Sigmoid colon (tissue), 3 donors: ENCODE data around the gene MRPS18B.
"Not testable (repeated sequence)": the region's sequence is repeated elsewhere in the genome, so short reads cannot be mapped to it uniquely, and the experiment has no call there.

Experiments used
- POLR2A ChIP-seq, 2 donors: fragments of 450-650 bp; IDR thresholded peaks; one replicate each; pipeline ENCODE4 v1.6.1; 2016; ENCODE audit warnings: antibody characterized with exemption in 2 of 2, mild to moderate bottlenecking in 2 of 2, moderate library complexity in 2 of 2
- TF ChIP-seq, protein P1 (sequence below), 4 experiments: fragments of 450-650 bp in 3 of 4; fragments of 200-600 bp in 1 of 4; IDR thresholded peaks; one replicate each; pipeline ENCODE4 v1.5.1; 2016 to 2019; ENCODE audit warnings: antibody characterized with exemption in 4 of 4, mild to moderate bottlenecking in 3 of 4, moderate library complexity in 2 of 4

DNA sequence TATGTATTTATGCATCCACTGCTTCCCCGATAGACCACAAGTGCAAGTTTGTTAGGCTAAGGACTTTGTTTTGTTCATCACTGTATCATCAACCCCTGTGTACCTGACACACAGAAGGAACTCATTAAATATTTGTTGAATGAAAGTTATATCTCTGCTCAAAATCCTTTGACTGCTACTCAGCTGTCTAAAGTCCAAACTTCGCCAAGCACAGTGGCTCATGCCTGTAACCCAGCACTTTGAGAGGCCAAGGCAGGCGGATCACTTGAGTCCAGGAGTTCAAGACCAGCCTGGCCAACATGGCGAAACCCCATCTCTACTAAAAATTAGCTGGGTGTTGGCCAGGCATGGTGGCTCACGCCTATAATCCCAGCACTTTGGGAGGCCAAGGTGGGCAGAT is 40.3 kb downstream of the MRPS18B start:
- TF ChIP-seq, protein P1, sequence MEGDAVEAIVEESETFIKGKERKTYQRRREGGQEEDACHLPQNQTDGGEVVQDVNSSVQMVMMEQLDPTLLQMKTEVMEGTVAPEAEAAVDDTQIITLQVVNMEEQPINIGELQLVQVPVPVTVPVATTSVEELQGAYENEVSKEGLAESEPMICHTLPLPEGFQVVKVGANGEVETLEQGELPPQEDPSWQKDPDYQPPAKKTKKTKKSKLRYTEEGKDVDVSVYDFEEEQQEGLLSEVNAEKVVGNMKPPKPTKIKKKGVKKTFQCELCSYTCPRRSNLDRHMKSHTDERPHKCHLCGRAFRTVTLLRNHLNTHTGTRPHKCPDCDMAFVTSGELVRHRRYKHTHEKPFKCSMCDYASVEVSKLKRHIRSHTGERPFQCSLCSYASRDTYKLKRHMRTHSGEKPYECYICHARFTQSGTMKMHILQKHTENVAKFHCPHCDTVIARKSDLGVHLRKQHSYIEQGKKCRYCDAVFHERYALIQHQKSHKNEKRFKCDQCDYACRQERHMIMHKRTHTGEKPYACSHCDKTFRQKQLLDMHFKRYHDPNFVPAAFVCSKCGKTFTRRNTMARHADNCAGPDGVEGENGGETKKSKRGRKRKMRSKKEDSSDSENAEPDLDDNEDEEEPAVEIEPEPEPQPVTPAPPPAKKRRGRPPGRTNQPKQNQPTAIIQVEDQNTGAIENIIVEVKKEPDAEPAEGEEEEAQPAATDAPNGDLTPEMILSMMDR (IDR thresholded peaks at IDR 0.05), result not testable (repeated sequence)
- TF ChIP-seq POLR2A (IDR thresholded peaks at IDR 0.05), result not testable (repeated sequence)
